Prostate gland (tissue), 2 donors: Measurements from ENCODE around the gene KEAP1. TPM values are rescaled to one million over a fixed set of nuclear protein-coding genes. Genes with fewer than 3 reads are reported as not detected.

Experiments
- DNase-seq: peaks from one replicate; pipeline ENCODE4 v3.0.0-alpha.2; 2019; ENCODE audit warnings: low spot score
- H3K27ac ChIP-seq, 2 donors: fragments of 200-600 bp; sonication (generic); 2 replicates each; pipeline ENCODE4 v1.5.1; 2017 to 2019
- H3K27me3 ChIP-seq: fragments of 200-600 bp; sonication (generic); replicated peaks from 2 replicates; pipeline ENCODE4 v1.5.1; 2019; ENCODE audit not compliant: insufficient read depth
- H3K36me3 ChIP-seq, 2 donors: fragments of 200-600 bp; sonication (generic); 1 replicate in 1 of 2; 2 replicates in 1 of 2; pipeline versions ENCODE4 v1.5.1 to v1.8.1; 2017 to 2019
- H3K4me1 ChIP-seq: fragments of 200-600 bp; sonication (generic); replicated peaks from 2 replicates; pipeline ENCODE4 v1.5.1; 2019
- H3K4me3 ChIP-seq, 2 donors: fragments of 200-600 bp; sonication (generic); 2 replicates each; pipeline ENCODE4 v1.5.1; 2017 to 2019
- H3K9me3 ChIP-seq: fragments of 200-600 bp; sonication (generic); 2 replicates; pipeline ENCODE4 v1.5.1; 2017
- CTCF ChIP-seq, 4 experiments: fragments of 200-600 bp in 2 of 4; fragments of 450-650 bp in 2 of 4; sonication (generic) in 2 of 4; IDR thresholded peaks; 1 replicate in 3 of 4; 2 replicates in 1 of 4; pipeline ENCODE4 v1.5.1; 2016 to 2019; ENCODE audit warnings: antibody characterized with exemption in 4 of 4, mild to moderate bottlenecking in 2 of 4, moderate library complexity in 2 of 4
- POLR2A ChIP-seq: fragments of 450-650 bp; IDR thresholded peaks from one replicate; pipeline ENCODE4 v1.6.1; 2016; ENCODE audit warnings: antibody characterized with exemption, mild to moderate bottlenecking
- POLR2AphosphoS5 ChIP-seq: sonication (generic); formaldehyde crosslinking; IDR thresholded peaks from one replicate; pipeline ENCODE4 v1.6.1; 2017; ENCODE audit warnings: antibody characterized with exemption
- WGBS: methylation state at CpG from one replicate; pipeline ENCODE4 v1.1.5; 2018; 5-methylcytosine and 5-hydroxymethylcytosine counted together
- intact Hi-C: fragments of 100-400 bp; cut with DNase I; formaldehyde crosslinking; loops from one replicate; pipeline ENCODE4 v1.14.2; 2022
- total RNA-seq, 2 donors: library from RNA; depleted of rRNA; stranded (reverse); fragments of >200 nt; gene quantifications; one replicate each; pipeline ENCODE4 v1.1.0, GENCODE V29; 2016

The KEAP1 gene
- total RNA-seq, 2 donors from 2014 or later = 93.4 to 94.2 TPM

GRCh38 chr19:10478903-10479384 lies 24.2 kb downstream of the KEAP1 start:
- H3K4me3 ChIP-seq = peak overlapping the region; percentile 17
- no peaks in the 10 kb centered on the region for H3K36me3 ChIP-seq
- no peaks in the 10 kb centered on the region for H3K27me3 ChIP-seq
- TF ChIP-seq POLR2AphosphoS5 (peak; percentile 84), POLR2A (no peak), CTCF (IDR thresholded peaks at IDR 0.05) (peak; percentile 4 to 78 (median 34))
- H3K27ac ChIP-seq = no peak overlapping the region
- 1% methylated on average over 36 of the region's 36 CpGs for WGBS
- peak; percentile 91 for DNase-seq
- intact Hi-C loops = no loop called here
- no peaks in the 10 kb centered on the region for H3K4me1 ChIP-seq
- no peaks in the 10 kb centered on the region for H3K9me3 ChIP-seq

- 20% methylated on average over 5 of the region's 5 CpGs for WGBS
- Histone ChIP-seq H3K27me3 (no peaks in the 10 kb centered on the region), H3K9me3 (no peaks in the 10 kb centered on the region), H3K36me3 (no peaks in the 10 kb centered on the region), H3K4me3 (peak overlapping the region; percentile 17), H3K4me1 (no peaks in the 10 kb centered on the region), H3K27ac (no peak overlapping the region)
- intact Hi-C loops = no loop called here
- TF ChIP-seq POLR2AphosphoS5 (no peak), POLR2A (no peak), CTCF (IDR thresholded peaks at IDR 0.05) (no peak)
- DNase-seq = no peak
Observed at GRCh38 chr19:10478476-10478875, 24.7 kb downstream of the KEAP1 start.

GRCh38 chr19:10474962-10475451 lies 28.1 kb downstream of the KEAP1 start:
- TF ChIP-seq POLR2AphosphoS5 = no peak
- no peak for TF ChIP-seq POLR2A
- TF ChIP-seq CTCF (IDR thresholded peaks at IDR 0.05) = no peak
- 63% methylated on average over 6 of the region's 6 CpGs for WGBS
- H3K9me3 ChIP-seq = no peaks in the 10 kb centered on the region
- no peak overlapping the region for H3K4me3 ChIP-seq
- no peak overlapping the region for H3K27ac ChIP-seq
- intact Hi-C loops = no loop called here
- no peaks in the 10 kb centered on the region for H3K27me3 ChIP-seq
- DNase-seq = no peak
- no peaks in the 10 kb centered on the region for H3K4me1 ChIP-seq
- H3K36me3 ChIP-seq = no peaks in the 10 kb centered on the region

- Histone ChIP-seq H3K4me3 (no peak overlapping the region), H3K36me3 (no peaks in the 10 kb centered on the region), H3K27ac (no peak overlapping the region), H3K27me3 (no peaks in the 10 kb centered on the region), H3K4me1 (no peaks in the 10 kb centered on the region), H3K9me3 (no peaks in the 10 kb centered on the region)
- no peak for DNase-seq
- intact Hi-C loops = no loop called here
- TF ChIP-seq CTCF (IDR thresholded peaks at IDR 0.05) = no peak
- TF ChIP-seq POLR2A = no peak
- 72% methylated on average over 5 of the region's 5 CpGs for whole genome bisulfite sequencing
Observed at GRCh38 chr19:10473192-10473591, 30.0 kb downstream of the KEAP1 start.

GRCh38 chr19:10471909-10472308 lies 31.2 kb downstream of the KEAP1 start:
- intact Hi-C loops = no loop called here
- Histone ChIP-seq H3K4me3 (no peak overlapping the region), H3K36me3 (peaks cover 0 to 4% of the 10 kb centered on the region in 2 donors), H3K27ac (no peak overlapping the region), H3K9me3 (no peaks in the 10 kb centered on the region), H3K4me1 (no peaks in the 10 kb centered on the region), H3K27me3 (no peaks in the 10 kb centered on the region)
- TF ChIP-seq CTCF (IDR thresholded peaks at IDR 0.05) = peak in 2 of 4 experiments; percentile 14 to 17
- no peak for TF ChIP-seq POLR2A
- no peak for TF ChIP-seq POLR2AphosphoS5
- 34% methylated on average over 6 of the region's 6 CpGs for WGBS
- no peak for DNase-seq
